Activated CD4-positive, alpha-beta T cell treated with anti-CD3 and anti-CD28 coated beads, Interleukin-2, amount 50 U/mL, for 48 hours (primary cell): ENCODE data around the gene DACT3.
"Not testable (repeated sequence)": the region's sequence is repeated elsewhere in the genome, so short reads cannot be mapped to it uniquely, and the experiment has no call there.

Source experiments
- DNase-seq, 2 experiments: peaks; one replicate each; pipeline ENCODE4 v3.0.0-alpha.2; 2020

The DACT3 gene

DNA sequence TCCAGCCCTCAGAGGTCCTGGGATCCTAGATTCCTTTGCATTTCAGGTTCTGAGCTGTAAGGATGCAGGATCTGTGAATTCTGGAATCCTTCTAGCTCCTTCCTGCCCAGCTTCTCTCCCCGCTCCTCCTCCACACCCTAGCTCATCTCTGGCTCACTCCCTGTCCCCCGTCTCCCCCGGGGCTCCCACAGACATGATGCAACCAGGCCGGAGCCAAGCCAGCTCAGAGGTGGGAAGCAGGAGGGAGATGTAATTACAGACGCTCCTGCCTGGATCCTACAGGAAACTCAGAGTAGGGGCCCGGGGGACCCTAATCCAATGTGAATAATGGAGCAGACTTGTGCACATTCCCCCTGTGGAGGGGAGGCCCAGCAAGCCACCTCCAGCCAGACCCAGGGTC lies 29.5 kb downstream of the DACT3 start:
- DNase-seq = no peak

DNA sequence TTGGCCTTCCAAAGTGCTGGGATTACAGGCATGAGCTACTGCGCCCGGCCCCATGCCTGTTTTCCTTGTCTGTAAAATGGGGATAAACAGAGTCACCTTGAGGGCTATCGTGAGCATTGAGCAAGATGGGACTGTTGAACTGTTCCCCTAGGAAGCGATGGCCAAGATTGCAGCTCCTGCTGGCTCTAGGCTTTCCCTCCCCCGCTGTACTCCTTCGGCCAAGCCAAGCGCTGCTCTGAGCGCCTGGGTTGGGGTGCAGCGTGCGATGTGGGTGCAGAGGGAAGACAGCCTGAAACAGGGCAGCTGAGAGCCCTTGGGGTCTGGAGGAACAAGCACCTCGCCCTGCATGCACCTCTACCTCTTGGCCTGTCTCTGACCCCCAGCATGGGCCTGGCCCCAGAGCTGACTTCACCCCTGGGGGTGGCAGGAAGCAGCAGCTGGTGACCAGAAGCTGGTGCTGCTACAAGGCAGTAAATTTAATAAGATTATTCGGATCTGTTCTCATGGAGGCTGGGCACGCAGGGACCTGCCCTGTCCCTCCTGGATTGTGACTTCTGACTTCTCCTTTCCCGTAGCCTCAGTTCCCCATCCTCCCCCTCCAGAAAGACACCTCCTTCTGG lies 30.3 kb downstream of the DACT3 start:
- DNase-seq = no peak

DNA sequence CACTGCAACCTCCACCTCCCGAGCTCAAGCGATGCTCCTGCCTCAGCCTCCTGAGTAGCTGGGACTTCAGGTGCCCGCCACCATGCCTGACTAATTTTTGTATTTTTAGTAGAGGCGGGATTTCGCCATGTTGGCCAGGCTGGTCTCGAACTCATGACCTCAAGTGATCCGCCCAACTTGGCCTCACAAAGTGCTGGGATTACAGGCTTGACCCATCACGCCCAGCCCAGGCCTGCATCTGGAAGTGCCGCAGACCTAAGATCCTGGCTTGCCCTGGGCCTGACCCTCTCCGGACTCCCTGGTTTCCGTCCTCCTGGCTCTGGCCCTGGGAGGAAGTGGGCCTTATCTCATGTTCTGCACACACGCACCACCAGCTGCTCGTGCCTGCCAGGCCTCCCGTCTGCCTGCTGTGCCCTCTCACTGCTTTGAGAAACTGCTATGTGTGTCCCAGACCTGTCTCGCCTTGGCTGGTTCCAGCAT lies 31.4 kb downstream of the DACT3 start:
- no peak for DNase-seq

DNA sequence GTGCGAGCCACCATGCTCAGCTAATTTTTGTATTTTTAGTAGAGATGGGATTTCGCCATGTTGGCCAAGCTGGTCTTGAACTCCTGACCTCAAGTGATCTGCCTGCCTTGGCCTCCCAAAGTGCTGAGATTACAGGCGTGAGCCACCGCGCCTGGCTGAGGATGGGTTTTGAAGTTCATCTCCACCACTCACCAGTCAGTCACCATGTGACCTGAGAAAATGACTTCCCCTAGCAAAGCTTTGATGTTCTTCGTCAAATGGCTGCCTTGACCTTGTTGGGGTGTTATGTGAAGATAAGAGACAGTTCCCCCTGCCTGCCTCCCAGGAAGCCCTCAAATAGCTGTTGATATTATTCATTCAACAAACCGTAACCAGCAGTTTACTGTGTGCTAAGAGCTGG lies 32.0 kb downstream of the DACT3 start:
- DNase-seq = not testable (repeated sequence)

DNA sequence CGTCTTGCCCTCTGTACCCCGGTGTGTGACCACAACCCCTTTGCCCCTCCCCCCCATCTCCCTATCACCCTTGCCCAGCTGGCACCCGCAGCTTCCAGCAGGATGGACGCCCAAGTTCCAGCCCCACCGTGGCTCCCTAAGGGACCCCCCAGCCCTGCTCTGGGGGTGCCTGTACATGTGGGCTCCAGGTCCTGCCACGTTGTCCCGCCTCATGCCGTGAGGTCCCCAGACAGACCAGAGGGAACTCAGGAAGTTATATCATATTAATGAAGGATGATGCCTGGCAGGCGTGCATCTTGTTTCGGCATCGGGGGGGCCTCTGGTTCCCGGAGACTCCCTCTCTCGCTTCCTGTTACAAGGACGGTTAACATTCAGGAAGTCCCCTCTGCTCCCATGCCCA lies 34.5 kb downstream of the DACT3 start:
- no peak for DNase-seq

DNA sequence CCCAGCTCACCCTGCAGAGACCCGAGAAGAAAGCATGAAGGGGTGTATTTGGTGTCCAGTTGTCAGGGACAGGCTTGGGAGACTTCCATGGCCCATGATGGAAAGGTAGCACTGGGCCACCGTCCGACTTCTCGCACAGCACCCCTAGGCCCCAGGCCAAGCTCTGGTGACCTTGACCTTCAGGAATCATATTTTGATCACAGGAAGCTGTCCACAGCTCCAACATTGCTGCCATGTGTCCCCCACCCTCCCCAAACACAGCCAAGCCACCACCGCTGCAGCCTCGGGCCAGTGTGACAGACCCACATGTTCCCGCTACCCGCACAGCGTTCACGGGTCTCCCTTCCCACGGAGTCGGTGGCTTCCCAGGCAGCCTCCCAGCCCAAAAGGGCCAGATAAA lies 35.3 kb downstream of the DACT3 start:
- DNase-seq = no peak

DNA sequence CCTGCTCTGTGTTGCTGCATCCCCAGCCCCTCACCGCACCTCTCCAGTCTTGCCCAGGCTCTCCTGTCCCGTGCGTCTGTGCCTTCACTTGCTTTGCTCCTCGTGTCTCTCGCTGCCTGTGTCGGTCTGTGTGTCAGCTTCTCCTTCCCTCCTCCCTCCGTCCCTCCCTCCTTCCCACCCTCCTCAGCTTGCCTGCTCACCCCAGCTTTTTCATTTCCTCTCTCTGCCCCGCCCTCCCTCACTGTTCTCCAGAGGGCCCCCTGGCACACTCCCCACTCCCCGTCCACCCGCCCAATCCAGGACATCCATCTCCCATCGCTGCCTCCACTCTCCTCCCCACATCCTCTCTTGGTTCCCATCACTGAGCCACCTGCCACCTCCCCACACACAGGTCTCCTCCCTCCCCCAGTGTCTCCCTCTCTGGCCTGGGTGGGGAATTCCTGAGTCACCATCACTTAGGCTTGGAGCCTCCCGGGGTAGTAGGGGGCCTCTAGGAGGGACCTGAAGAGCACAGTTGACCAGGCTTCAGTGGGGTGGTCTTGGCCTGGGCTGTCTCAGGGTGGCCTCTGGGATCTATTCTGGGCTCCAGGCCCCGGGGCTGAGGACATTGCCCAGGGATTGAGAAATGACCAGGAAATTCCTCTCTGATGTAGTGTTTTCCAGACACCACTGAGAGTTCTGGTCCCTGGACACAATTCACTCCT lies 35.9 kb downstream of the DACT3 start, which contains the start of gene PTGIR:
TSS of gene PTGIR (minus strand) at position 132 of the 704 bp plus-strand sequence. CDS start 864 bp downstream, outside the sequence.
- peak; percentile 66 to 76 for DNase-seq

DNA sequence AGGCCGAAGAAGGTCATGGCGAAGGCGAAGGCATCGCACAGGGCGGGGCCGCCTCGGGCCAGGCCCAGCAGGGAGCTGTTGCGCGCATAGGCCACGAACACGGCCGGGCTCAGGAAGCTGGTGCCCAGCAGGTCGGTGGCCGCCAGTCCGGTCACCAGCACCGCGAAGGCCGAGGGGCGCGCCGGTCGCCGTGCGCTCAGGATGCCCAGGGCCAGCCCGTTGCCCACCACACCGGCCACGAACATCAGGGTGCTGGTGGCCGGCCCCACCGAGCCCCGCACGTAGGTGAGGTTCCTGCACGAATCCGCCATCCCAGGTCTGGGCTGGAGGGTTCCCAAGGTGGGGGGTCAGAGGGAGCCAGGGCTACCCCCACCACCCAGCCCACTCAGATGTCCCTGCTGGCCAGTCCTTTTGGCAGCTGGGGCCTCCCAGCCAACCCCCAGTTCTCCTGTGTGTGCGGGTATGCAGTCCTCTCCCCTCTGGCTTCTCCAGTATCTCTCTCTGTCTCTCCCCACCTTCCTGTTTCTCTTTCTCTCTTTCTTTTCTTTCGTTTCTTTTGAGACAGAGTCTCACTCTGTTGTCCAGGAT lies 37.0 kb downstream of the DACT3 start:
- DNase-seq = no peak

DNA sequence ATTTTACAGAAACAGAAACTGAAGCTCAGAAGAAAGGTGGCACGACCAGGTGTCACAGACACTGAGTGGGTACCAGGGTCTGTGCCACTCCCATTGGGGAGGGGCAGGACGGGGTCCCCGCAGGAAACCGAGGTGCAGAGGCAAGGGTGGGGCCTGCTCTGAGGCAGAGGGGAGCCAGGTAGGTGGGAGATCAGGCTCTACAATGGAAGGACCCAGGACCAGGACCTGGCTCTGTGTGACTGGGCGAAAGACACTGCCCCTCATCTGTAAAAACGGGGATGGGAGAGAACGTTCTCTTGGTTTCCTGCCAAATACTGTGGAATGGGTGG lies 38.9 kb downstream of the DACT3 start:
- DNase-seq = no peak

DNA sequence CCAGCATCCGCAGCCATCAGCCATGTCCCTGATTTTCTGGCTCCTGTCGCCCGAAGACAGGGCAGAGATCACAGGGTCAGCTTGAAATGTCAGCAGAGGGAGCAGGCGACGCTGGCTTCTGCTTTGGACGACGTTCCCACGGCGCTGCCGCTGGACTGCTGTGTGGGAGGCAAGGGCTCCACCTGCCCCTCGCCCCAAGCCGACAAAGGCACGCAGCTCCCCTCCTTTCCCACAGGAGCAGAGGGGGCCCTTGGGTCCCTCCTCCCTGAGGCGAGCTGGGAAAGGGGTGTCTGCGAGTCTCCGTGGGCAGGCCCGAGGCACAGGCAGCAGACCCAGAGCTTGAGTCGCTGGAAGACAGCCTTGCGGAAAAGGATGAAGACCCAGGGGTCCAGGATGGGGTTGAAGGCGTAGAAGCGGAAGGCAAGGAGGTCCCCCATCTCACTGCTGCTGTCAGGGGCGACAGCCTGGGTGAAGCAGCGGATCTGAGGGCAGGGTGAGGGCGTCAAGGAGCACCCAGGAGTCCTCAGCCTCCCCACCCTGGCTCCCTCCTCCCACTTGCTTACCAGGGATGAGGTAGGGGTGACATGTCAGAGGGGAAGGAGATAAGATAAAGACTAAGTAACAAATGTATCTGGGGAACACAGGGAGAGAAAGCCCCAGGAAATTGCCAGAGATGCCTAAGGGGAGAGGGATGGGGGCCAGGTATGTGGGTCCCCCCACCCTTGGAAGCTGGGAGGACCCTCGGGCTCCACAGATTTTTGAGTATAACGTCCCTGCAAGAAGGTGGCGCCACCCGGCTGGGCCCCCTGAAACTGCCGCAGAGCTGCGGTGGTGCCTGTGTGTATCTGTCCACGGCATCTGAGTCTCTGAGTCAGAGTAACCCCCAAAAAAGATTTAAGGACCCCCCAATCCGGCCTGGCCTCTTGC lies 39.5 kb downstream of the DACT3 start:
- DNase-seq = no peak

DNA sequence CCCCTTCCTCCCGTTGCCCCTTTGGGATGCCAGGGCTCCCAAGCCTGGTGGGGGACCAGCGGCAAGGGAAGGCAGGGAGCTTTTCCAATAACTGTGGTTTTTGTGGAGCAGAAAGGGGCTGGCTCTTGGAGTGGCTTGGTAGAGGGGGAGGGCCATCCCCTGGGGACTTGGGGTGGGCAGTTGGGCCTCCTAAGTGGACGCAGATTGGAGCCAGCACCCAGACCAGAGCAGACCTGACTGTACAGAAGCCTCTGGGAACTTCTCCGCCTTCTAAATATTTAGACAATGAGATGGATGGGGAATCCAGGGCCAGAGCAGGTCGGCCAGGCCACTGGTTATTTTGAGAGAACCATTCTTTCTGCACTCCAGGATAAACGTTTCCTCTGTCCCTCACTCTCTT lies 40.3 kb downstream of the DACT3 start:
- DNase-seq = no peak

DNA sequence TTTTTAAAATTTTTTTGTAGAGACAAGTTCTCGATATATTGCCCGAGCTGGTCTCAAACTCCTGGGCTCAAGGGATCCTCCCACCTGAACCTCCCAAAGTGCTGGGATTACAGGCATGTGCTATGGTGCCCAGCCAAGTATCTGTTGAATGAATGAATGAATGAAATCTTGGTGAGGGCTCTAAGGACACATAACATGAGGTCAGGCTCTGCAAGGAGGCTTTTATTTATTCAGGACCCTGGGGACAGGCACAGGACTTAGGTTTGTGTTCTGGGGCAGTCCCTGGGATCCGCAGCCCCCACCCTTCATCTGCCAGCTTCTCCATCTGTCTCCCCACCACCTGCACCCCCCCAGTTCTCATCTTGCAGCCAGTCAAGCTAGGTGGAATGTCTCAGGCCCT lies 40.7 kb downstream of the DACT3 start:
- DNase-seq = no peak

DNA sequence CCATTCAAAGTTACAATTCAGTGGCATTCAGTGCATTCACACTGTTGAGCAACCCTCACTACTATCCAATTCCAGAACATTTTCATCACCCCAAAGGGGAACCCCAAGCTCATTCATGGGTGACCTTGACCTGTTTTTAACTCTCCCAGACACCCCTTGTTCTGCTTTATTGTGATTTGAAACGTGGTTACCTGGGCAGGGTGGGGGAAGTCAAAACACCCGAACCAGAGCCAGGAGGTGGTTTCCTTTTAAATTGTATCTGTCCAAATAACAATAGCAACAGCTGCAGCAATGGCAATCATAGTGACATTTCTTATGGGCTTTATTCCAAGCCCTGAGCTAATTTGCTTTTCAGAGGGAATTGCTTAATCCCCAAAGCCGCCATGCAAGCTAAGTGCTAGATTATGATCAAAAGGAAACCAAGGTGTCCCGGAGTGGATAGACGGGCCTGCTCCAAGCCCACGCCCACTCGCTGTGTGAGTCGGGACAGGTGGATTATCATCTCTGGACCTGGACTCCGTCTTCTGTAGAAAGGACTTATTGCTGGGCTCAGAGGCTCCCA lies 42.2 kb downstream of the DACT3 start:
- no peak for DNase-seq

DNA sequence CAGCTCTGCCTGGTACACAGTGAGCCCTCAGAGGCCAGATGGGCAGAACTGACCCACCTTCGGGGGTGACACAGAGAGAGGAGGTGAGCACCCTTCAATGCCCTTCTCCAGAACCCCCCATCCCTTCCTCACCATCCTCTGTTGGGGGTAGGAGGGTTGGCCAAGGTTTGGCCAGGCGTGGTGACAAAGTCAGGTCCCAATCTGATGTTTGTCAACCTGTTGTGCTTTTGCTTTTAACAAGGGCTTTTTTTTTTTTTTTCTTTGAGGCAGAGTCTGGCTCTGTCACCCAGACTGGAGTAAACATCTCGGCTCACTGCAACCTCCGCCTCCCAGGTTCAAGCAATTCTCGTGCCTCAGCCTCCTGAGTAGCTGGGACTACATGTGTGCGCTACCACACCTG lies 43.4 kb downstream of the DACT3 start:
- no peak for DNase-seq

DNA sequence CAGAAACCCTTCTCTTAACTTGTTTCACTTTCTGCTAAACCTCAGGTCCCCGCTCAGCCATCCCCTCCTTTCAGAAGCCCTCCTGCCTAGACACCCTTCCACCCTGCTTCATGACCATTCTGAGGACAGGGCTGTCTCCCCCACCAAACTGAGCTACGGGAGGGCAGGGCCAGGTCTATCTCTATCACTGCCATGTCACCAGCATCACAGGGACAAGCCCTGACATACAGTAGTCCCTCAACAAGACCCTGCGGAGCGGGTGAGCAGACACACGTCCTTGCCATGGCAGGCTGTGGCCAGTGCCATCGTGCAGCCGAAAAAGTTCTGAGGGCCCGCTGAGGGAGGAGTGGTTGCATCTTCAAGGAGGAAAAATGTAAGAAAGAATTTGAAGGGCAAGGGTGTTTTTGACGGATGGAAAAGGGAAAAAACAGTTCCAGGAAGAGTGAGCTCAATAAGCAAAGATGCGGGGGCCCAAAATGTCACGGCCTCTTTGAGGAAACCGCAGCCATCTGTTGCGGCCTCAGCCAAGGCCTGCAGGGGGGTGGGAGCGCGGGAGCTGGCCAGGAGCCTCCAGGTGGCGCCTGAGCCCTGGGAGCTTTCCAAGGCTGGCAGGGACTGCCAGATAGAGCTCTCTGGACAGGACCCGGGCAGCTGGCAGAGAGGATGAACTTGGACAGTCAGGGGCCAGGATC lies 44.2 kb downstream of the DACT3 start:
- DNase-seq = peak; percentile 80 to 86

DNA sequence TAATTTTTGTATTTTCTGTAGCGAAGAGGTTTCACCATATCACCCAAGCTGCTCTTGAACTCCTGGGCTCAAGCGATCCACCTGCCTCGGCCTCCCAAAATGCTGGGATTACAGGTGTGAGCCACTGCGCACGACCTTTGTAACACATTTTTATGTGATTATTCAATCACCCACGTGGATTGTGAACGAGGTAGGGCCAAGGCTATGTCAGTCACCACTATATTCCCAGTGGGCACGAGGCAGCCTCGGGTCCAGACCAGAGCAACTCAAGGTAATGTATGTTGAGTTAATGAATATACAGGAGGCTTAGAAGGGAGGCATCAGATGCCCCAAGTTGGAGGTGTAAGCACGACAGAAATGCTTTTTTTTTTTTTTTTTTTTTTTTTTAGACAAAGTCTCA lies 45.0 kb downstream of the DACT3 start:
- no peak for DNase-seq

DNA sequence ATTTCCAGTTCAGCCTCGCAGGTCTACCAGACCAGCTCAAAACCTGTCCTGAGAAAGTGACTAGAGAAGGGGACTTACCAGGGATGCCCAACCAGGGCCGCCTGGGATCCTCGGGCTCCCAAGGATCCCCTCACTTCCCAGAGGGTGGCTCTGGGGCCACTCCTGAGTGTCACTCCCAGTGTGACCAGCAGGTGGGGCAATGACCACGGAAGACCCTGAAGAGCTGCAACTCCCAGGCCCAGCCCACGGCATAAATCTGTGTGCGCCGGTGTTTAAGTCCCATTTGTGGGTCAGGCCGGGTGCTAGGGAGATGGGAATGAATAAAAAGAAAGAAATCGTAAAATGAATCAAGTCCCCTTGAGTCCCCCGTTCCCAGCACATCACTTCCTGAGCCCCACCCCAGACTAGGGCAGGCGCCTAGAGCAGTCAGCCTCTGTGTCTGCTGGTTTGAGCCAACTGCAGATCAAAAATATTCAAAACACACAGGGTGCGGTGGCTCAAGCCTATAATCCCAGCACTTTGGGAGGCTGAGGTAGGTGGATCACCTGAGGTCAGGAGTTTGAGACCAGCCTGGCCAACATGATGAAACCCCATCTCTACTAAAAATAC lies 46.8 kb downstream of the DACT3 start:
- DNase-seq = peak; percentile 90 to 94

DNA sequence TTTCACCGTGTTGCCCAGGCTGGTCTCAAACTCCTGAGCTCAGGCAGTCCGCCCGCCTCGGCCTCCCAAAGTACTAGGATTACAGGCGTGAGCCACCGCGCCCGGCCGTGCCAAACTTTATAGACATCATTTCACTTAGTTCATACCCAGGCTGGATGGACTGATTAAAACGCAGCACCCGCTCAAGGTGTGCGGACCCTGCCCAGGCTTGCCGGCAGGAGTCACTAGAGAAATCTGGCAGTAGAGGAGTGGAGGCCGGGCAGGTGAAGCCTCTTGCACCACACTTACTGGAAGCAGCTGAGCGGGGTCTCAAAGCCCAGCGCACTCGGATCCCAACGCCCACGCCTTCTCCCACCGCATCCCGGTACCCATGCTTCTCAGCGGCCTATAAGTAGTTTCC lies 47.5 kb downstream of the DACT3 start:
- peak in 1 of 2 experiments; percentile 0 for DNase-seq

DNA sequence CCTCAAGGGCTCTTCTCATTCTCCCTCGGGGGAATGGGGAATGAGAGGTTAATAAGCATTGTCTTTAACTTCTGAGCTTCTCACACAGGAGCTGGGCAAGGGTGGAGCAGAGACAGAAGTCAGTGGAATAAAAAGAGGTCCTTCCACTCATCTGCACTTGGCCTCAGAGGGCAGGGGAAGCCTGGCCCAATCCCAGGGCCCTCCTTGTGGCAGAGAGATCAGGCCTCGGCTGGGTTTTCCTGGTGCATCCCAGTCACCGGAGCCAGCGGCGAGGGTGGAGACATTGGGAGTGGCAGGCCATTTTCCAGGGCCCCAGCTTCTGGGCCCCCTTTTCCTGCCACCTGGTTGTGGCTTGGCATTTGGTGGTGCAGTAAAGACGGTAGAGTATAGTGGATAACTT lies 49.2 kb downstream of the DACT3 start:
- DNase-seq = peak in 1 of 2 experiments; percentile 6

DNA sequence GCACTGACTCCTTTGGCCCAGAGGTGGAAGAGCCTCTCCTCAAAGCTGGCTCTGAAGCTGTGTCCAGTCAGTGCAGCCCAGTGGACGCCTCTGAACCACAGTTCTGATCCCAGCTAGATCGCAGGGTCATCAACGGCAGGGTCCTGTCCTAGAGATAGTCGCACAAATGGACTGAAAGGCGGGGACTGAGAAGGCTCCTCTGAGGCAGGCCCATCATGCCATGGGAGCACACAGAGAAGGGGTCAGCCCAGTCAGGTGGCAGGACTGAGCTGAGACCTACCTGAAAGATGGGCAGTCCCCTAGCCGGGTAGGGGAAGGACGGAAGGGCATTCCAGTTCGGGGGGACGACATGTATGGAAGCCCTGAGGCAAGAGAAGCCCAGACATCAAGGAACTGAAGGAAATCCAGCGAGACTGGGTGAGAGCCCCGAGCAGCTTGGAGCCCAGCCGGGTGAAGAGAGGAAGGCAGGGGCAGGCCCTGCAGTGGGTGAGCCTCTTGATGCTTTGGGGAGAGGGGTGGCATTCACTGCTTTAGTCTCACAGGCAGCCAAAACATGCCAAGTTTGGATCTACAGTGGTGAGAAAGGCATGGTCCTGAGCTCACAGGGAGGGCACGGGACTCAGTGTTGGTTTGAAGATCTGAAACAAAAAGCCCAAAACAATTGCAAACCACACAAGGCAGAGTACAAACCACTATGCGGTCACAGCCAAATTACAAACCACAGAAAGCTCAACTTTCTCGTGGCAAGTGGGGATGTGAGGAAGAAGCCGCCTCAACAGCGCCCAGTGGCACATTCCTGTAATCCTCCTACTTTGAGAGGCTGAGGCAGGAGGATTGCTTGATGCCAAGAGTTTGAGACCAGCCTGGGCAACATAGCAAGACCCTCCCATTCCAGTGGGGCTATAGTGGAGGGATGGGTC lies 49.9 kb downstream of the DACT3 start:
- DNase-seq = peak; percentile 37 to 56

DNA sequence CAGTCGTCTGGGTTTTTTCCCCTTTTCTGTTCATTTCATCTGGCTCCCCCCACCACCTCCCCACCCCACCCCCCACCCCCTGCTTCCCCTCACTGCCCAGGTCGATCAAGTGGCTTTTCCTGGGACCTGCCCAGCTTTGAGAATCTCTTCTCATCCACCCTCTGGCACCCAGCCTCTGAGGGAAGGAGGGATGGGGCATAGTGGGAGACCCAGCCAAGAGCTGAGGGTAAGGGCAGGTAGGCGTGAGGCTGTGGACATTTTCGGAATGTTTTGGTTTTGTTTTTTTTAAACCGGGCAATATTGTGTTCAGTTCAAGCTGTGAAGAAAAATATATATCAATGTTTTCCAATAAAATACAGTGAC lies 50.6 kb downstream of the DACT3 start:
- no peak for DNase-seq
